ENCODE measurements around the gene PDXK.

PDXK gene

DNA sequence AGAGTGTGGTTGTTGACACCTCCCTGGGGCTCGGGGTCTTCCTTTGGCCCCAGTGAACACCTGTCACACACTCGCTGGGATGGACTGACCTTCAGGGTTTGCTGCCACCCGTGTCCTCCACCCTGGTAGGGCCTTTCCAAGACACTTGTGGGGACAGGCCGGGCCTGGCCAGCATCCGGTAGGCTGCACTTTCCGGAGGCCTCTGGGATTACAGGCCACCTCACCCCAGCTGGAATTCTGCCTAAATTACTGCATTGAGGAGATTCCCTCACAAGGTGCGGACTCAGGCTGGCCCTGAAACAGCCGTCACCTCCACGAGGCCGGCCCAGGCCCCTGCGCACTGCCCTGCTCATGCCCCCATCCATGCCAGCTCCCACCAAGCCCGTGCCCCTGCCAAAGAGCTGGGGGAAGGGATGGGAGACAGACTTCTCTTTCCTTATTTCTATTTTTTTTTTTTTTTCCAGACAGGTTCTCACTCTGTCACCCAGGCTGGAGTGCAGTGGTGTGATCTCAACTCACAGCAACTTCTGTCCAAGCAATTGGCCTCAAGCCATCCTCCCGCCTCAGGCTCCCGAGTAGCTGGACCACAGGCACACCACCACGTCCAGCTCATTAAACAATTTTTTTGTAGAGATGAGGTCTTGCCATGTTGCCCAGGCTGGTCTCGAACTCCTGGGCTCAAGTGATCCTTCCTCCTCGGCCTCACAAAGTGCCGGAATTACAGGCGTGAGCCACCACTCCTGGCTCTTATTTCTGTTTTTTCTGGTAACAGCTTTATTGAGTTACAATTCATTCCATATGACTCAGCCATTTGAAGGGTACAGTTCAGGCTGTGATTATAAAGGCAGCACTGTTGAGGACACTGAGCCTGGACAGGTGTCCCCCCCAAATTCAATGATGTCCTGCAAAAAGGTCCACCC lies 45.9 kb downstream of the PDXK start:
- DNase-seq, result no peak

DNA sequence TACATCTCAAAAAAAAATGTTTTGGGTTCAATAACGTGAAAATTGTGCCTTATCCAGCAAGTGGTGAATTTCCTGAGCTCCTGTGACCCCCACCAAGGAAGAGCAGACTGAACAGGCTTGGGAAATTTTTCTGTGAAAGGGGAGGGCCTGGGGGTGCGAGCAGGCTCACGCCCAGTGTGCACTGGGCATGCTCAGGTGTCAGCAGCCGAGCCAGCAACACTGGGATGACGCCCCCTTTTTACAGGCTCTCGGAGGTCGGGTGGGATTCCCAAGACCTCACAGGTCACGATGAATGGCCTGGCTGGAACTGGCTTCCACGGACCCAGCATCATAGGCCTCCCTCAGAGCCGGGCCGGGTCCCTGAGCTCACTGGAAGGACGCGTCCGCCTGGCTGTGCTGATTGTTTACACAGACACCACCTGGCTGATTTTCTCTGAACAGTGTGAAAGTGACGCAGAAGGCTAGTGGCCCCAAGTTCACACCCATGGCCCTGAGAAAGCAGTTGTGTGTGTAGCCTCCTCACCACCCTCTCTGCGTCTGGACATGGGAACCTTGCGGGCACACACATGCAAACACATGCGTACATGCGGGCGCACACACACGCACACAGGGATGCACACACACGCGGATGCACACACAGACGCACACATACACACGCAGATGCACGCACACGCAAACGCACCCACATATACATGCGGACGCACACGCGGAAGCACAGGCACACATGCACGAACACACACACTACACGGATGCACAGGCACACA lies 48.0 kb downstream of the PDXK start:
- peak; percentile 62 to 83 for DNase-seq

DNA sequence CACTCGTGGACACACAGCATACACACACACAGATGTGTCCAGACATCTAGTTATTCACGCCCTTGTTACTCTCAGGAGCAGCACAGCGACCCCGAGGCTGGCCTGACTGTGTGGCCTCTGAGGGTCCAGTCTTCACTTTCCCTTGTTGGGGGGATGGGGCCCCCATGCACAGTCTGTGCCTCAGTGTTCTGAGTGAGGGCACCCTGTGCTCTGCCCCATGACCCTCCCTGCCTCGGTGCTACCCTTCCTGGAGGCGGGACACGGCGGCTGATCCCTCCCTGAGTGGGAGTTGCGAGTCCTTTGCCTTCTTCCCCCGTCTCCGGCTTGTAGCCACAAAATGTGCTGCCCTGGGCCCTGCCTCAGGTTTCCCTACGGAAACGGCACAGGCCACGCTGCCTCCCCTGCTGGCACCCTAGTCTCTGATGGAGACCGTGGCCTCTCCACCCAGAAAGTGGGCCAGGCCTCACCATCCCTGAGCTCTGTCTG lies 48.6 kb downstream of the PDXK start:
- no peak for DNase-seq

DNA sequence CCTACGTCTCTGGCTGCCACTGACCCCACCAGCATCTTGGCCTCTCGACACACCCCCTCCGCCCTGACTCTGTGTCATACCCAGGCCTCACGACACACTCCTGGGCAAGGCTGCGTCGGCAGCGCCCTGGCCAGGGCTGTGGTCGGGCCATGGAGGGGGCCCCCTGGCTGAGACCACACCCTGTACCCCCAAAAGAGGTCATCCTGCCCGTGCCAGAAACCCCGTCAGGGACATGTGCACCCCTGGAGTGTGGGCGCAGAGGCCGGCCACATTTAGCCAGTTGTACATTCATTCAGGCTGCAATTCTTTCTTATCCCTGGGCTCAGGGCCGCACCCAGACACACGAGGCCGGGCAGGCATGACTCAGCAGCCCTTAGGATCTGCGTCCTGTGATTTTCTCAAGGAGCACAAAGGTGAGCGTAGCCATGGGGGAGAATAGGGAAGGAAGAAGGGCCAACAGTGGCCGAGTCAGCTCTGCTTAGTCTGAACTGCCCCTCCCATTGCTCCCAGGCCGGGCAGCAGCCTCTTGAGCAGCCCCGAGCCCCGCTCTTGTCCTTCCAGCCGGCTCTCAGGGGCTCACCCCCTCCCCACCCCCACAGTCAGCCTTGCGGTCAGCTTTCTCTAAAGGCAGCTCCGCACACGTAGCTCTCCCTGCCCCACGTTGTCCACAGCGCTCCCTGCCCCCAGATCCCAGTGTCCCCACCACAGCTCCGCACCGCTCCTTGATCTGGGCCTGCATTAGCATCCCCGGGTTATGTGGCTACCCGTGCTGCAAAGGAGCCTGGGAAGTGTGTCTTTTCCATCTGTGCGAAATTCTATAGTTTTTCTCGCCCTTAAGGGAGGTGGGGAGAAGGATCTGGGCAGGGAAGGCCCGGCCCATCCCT lies 49.3 kb downstream of the PDXK start:
- peak in 1 of 2 experiments; percentile 24 for DNase-seq

DNA sequence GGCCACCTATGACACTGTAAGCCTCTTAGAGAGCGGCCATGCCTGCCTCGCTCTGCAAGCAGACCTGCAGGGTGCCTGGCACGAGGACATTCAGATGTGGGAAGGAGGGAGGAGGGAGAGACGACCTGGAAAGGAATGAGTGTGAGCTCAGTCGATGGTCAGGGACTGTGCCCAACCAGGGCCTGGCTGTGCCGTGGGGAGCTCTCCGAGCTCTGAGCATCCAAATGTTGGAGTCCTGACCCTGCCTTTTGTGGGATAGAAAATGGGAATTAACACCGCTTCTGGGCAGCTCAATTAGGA lies 49.9 kb downstream of the PDXK start:
- no peak for DNase-seq

DNA sequence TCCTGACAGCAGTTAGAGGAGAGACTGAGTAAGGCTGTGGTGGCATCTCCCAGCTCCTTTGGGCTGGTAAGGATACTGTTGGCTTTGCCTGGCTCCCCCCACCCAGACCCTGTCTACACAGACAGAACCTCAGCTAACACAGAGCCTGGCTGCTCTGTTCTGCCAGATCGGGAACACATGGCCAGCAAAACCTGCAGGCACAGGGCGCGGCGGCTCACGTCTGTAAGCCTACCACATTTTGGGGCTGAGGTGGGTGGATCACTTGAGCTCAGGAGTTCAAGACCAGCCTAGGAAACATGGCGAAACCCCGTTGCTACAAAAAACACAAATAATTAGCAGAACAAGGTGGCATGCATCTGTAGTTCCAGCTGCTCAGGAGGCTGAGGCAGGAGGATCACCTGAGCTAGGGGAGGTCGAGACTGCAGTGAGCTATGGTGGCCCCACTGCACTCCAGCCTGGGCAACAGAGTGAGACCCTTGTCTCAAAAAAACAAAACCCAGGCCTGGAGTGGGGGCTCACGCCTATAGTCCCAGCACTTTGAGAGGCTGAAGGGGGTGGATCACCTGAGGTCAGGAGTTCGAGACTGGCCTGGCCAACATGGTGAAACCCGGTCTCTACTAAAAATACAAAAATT lies 50.5 kb downstream of the PDXK start:
- DNase-seq, result no peak

DNA sequence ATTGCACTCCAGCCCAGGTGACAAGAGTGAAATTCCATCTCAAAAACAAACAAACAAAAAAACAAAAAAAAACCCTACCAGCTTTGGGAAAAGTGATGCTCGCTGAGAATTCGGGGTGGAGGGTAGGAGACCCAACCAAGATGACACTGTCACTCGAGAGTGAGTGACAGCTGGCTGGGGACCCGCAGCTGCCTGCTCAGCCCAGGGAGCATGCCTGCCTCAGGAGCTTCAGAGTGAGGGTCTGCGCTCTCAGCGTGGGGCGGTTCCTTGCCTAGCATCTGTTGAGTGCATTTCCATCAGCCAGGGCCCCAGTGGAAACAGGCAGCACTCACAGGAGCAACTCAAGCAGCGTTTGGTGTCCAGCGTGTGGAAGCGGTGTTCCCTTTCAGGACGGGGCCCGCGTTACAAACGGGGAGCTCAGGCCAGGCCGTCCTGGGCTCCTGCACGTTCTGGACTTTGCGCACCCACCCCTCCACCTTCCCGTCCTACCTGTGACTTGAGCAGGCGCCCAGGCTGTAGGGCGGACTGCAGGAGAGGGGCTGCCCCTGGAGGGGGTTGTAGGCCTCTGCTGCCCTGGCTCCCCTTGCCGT lies 51.2 kb downstream of the PDXK start:
- DNase-seq, result no peak

DNA sequence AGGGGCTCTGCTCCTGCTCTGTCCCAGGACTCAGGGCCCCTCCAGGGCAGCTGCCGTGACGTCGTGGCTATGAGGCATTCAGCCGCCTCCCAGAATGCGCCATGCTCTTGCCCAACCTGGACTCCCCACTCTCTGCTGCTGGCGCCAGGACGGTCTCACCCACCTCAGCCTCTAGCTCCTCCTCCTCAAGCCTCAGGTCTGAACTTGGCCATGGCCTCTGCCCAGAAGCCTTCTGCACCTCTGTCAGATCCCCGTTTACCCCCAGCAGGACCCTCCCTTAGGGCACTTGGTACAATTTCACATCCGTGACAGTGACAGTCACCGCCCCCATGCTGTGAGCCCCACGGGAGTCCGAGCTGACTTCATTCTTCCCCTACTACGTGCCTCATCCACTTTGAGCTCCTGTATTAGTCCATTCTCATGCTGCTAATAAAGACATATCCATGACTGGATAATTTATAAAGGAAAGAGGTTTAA lies 52.3 kb downstream of the PDXK start:
- no peak for DNase-seq

DNA sequence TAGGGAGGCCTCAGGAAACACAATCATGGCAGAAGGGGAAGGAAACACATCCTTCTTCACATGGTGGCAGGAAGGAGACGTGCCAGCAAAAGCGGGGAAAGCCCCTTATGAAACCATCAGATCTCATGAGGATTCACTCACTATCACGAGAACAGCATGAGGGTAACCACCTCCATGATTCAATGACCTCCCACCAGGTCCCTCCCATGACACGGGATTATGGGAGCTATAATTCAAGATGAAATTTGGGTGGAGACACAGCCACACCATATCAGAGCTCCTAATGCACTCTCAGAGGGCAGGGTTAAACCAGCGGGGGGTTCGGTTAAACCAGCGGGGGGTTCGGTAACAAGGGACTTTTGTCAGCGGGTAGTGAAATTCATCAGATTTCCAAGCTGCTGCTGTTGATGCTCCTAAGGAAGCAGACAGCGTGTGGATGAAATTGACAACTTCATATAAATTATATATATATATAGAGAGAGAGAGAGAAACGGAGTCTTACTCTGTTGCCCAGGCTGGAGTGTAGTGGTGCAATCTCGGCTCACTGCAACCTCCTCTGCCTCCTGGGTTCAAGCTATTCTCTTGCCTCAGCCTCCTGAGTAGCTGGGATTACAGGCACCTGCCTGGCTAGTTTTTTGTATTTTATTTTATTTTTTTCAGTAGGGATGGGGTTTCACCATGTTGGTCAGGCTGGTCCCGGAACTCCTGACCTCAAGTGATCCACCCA lies 52.9 kb downstream of the PDXK start:
- no peak for DNase-seq

DNA sequence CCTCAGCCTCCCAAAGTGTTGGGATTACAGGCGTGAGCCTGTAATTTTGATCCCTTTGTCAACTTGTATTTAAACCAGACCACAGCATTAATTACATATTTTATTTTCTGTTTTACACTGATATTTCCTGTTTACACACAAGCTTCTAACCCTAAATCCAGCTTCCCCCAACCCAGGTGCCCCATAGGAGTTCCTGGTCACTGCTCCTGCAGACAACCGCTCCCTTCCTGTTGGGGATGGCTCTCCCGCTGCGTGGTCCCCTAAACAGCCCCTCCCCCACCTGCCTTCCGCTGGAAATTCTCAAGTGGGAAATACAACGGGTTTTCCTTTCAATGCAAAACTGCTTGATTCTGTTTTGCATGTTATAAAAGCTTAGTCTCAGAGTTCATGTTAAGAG lies 53.5 kb downstream of the PDXK start:
- DNase-seq, result no peak

DNA sequence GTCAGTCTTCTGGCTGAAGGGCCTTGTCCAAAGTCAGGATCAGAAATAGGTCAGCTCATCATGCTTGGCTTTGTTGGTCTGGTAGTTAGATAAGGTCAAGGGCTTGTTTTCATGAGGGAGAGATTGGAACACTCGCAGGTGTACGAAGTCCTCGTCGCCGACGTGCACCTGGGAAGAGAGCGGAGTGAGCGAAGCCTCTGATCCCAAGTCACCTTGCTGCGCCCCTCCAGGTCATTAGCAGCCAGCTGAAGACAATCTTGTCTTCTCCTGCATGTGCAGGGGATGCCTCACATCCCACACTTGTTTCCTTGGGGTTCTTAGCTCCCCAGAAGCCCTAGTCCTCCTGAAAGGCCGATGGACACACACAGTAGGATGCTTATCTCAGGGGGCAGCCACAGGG lies 55.2 kb downstream of the PDXK start:
- DNase-seq, result no peak

DNA sequence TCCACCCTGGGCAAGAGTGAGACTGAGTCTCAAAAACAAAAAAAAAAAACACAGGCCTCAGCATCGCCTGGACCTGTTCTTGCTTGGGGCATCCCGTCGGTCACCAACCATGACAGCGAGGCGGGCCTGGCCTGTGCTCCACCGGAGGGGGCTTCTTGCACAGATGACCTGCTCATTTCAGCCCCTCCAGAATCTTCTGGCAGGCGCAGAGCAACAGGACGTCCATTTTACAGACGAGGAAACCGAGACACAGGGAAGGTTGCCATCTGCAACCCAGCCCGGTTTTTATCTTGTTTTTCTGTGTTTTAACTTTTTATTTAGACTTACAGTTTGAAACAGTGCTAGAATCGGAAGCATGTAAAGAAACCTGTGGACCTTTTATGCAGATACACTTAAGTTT lies 56.3 kb downstream of the PDXK start:
- no peak for DNase-seq

DNA sequence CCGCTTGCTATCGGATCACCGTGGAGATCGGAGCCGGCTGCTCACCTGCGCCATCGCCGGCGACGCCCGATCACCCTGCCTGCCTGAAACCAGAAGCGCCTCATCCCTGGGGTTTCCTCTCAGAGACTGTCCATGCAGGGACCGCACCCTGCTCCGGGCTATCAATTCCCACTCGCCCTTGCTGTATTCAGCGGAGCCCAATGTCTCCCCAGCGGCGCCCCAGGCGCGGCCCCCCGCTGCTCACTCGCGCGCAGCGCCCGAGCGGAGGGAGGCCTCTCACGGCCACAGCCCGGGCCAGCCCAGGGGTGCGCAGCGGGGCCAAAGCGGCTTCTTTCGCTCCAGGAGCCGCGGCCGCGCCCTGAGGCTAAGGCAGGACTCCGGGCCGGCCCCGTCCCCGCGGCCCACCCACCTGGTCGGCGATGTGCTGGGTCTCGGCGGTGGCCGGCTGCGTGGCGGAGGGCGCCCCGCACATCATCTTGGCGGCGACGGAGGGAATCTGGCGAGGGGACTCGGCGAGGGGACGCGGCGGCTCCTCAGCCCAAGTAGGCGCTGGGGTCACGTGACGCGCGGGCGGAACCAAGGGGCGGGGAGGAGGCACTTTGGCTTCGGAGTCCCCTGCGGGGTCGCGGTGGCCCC lies 57.0 kb downstream of the PDXK start, which contains the start of gene CSTB:
Gene CSTB (minus strand): TSS at position 514 of the 636 bp plus-strand sequence. CDS start 39 bp downstream, at position 475.
- peak; percentile 60 to 76 for DNase-seq

DNA sequence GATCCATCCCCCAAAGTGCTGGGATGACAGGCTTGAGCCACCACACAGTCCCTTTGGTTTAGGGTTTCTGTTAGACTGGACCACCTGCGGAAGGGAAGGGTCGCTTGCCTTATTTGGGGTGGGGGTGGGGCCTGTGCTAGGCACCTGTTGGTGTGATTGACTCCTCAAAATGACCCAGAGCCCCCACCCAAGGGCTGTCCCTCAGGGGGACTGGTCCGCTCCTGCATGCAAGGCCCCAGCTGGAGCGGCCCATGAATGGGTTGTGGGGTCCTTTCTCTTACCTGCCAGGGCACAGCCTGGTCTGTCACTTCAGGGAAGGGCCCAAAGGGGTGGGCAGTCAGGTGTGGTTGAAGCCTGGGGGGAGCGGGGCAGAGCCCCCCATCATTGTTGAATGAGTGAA lies 59.0 kb downstream of the PDXK start:
- DNase-seq, result no peak

DNA sequence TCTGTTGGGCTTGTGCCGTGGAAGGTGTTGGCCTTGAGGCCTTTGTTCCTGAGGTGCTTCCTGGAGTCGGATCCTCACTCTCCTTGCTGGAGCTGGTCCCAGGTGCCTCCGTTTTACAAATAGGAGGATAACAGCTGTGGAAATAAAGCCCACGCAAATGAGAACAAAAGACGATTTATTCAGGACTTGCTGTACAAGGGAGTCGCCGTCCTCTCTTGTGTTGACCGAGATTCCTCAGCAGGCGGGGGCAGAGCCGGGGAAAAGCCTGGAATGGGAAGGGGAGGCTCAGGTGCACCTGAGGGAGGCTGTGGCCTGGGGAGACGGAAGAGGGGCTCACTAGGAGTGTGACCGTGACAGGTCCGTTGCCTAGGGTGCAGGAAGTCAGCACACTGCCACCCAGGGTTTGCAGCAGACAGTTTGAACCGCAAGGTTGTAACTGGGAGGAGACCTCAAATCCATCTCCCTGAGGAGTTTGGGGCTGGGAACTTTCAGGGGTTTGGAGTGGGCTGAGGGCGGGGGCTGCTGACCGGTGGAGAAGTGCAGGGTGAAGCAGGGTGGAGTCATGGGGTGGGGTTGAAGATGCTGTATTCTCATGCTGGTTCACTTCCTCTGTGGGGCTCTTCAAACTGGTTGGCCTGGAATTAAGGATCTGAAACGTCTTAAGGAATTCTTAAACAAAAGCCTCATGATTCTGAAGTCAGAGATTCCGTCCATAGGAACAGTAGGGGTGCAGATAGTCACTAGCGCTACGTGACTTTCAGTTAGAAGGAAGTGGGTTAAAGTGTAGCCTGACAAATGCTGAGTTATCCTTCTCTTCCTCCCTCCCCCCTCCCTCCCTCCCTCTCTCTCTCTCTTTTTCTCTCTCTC lies 59.8 kb downstream of the PDXK start:
- no peak for DNase-seq

DNA sequence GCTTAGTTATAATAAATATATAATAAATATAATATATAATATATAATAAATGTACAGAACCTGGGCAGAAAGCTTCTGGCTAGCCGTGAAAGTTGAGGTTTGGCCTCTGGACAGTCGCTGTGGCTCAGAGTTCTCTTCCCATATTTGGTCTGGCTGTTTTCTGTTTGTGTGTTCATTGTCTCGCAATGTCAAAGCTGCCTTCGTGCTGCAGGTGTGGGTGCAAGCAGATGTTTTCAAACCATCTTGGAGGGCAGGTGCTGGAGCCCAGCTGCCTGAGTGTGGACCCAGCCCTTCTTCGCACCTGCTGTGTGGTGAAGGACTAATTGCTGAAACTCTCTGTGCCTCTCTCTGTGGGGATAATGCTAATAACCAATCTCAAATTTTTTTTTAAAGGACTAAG lies 60.7 kb downstream of the PDXK start:
- peak; percentile 71 to 78 for DNase-seq

DNA sequence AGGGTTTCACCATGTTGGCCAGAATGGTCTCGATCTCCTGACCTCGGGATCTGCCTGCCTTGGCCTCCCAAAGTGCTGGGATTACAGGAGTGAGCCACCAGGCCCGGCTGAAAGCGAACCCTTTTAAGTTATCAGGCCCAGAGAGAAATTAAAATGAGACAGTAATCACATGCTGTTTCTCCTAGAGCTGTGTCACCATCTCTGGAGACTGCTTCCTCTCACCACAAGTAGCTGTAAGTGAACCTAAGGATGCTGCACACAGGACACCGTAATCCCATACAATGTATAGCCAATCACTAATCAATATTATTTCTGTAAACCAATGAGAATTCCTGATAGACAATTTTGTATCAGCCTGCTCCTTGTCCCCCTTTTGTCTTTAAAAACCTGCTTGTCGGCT lies 62.9 kb downstream of the PDXK start:
- DNase-seq, result no peak

DNA sequence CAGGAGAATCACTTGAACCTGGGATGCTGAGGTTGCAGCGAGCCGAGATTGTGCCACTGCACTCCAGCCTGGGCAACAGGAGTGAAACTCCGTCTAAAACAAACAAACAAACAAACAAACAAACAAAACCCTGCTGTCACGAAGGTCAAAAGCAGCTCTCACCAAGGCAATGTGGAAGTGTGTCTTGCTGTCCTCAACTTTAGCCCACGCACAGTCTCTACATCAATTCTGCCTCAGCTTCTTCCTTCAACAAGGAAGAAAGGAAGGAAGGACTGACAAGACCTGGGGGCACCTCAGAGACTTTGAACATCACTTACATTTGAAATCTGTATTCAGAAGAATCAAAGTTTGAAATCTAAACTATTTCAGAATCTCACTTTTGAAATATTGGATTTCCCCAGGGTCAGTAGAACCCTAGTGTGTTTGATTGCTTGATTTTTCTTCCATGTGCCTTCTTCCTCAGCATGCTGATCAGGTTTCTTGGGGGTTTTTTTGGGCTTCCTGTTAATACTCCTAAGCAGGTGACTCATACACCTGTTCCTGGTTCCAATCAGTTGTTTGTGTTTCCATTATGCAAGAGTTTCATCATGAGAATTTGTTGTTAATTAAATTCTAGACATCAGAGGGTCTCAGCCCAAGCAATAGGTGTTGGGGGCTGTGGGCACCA lies 63.6 kb downstream of the PDXK start:
- no peak for DNase-seq

DNA sequence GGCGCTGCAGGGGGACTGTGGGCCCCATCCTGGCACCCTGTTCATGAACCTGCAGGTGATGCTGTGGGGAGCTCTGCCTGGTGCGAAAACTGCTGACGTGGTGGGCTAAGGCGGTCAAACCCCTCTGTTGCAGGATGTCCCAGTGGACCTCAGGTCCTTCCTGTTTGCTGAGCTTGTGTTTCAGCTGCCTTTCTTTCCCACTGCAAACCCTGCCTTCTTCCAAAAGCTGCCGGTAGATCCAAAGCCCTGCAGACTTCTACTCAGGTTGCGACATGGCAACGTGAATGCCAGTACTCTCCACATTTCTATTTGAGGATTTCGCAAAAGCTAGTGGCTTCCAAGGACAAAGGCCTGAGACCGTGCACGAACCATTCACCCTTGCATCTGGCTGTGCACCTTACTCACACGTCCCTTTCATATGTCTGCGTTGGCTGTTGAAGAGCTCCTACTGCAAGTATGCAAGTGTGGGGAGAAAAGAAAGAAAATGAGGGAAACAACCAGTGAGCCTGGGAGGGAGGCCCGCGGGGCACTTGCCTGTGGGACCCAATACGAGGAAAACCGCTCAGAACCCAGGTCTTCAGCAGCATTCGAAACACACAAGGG lies 64.3 kb downstream of the PDXK start:
- no peak for DNase-seq

All from SHP77 (cell line).